H9 (cell line): ENCODE data around the gene PPP5C. TPM values are rescaled to one million over a fixed set of nuclear protein-coding genes. Genes with fewer than 3 reads are reported as not detected.

Experiments used
- DNase-seq: peaks from one replicate; pipeline ENCODE4 v3.0.0-alpha.2; 2017
- H2AFZ ChIP-seq: one replicate; pipeline ENCODE4 v1.6.1; 2013; ENCODE audit warnings: mild to moderate bottlenecking, low read length, control low read depth, moderate library complexity
- H2AK5ac ChIP-seq: 2 replicates; pipeline ENCODE4 v1.6.1; 2013; ENCODE audit warnings: low read length, control low read depth, mixed read lengths; ENCODE audit not compliant: insufficient read length
- H2BK120ac ChIP-seq: one replicate; pipeline ENCODE4 v1.6.1; 2013; ENCODE audit warnings: low read depth, mild to moderate bottlenecking, low read length, control low read depth, inconsistent platforms; ENCODE audit not compliant: poor library complexity, severe bottlenecking
- H2BK12ac ChIP-seq: 2 replicates; pipeline ENCODE4 v1.6.1; 2013; ENCODE audit warnings: low read length, control low read depth, mixed read lengths, low read depth; ENCODE audit not compliant: insufficient read length
- H2BK15ac ChIP-seq: 2 replicates; pipeline ENCODE4 v1.6.1; 2013; ENCODE audit warnings: low read depth, low read length, control low read depth
- H2BK20ac ChIP-seq: one replicate; pipeline ENCODE4 v1.6.1; 2013; ENCODE audit warnings: low read depth, mild to moderate bottlenecking, low read length, control low read depth, inconsistent platforms; ENCODE audit not compliant: poor library complexity, severe bottlenecking
- H2BK5ac ChIP-seq: 2 replicates; pipeline ENCODE4 v1.6.1; 2013; ENCODE audit warnings: low read length, control low read depth, mixed read lengths; ENCODE audit not compliant: insufficient read length
- H3K14ac ChIP-seq: 2 replicates; pipeline ENCODE4 v1.6.1; 2013; ENCODE audit warnings: low read length, control low read depth; ENCODE audit not compliant: insufficient read depth
- H3K18ac ChIP-seq: 2 replicates; pipeline ENCODE4 v1.6.1; 2013; ENCODE audit warnings: low read depth, mild to moderate bottlenecking, mixed read lengths, low read length, control low read depth; ENCODE audit not compliant: insufficient read length
- H3K23ac ChIP-seq: 2 replicates; pipeline ENCODE4 v1.6.1; 2013; ENCODE audit warnings: low read length, control low read depth, mixed read lengths, low read depth; ENCODE audit not compliant: insufficient read length
- H3K23me2 ChIP-seq: 2 replicates; pipeline ENCODE4 v1.6.1; 2013; ENCODE audit warnings: low read depth, mild to moderate bottlenecking, mixed read lengths, low read length, control low read depth; ENCODE audit not compliant: insufficient read length, poor library complexity, severe bottlenecking
- H3K27ac ChIP-seq: 2 replicates; pipeline ENCODE4 v1.5.1; 2013; ENCODE audit warnings: low read length, control low read depth, mixed read lengths, low read depth; ENCODE audit not compliant: insufficient read length
- H3K27me3 ChIP-seq: 2 replicates; pipeline ENCODE4 v1.6.1; 2013; ENCODE audit warnings: low read length, control low read depth, inconsistent platforms; ENCODE audit not compliant: insufficient read depth
- H3K4ac ChIP-seq: 2 replicates; pipeline ENCODE4 v1.6.1; 2013; ENCODE audit warnings: low read depth, mild to moderate bottlenecking, control low read depth, inconsistent platforms, low read length, moderate library complexity
- H3K4me1 ChIP-seq: 2 replicates; pipeline ENCODE4 v1.6.1; 2013; ENCODE audit warnings: low read length, control low read depth, inconsistent platforms; ENCODE audit not compliant: insufficient read depth
- H3K4me2 ChIP-seq: 2 replicates; pipeline ENCODE4 v1.6.1; 2013; ENCODE audit warnings: low read length, control low read depth, mixed read lengths; ENCODE audit not compliant: insufficient read length, insufficient read depth
- H3K56ac ChIP-seq: 2 replicates; pipeline ENCODE4 v1.6.1; 2013; ENCODE audit warnings: low read depth, mild to moderate bottlenecking, mixed read lengths, low read length, control low read depth; ENCODE audit not compliant: insufficient read length
- H3K79me1 ChIP-seq: 2 replicates; pipeline ENCODE4 v1.6.1; 2013; ENCODE audit warnings: low read depth, mild to moderate bottlenecking, moderate library complexity, low read length, control low read depth, inconsistent platforms; ENCODE audit not compliant: insufficient read depth, poor library complexity, severe bottlenecking
- H3K79me2 ChIP-seq: 2 replicates; pipeline ENCODE4 v1.6.1; 2013; ENCODE audit warnings: low read length, control low read depth, inconsistent platforms; ENCODE audit not compliant: insufficient read depth
- H3K9ac ChIP-seq: 2 replicates; pipeline ENCODE4 v1.6.1; 2013; ENCODE audit warnings: low read length, control low read depth, mixed read lengths; ENCODE audit not compliant: insufficient read length; ENCODE audit errors: extremely low read depth
- H3K9me3 ChIP-seq: one replicate; pipeline ENCODE4 v1.6.1; 2013; ENCODE audit warnings: low read depth, low read length, inconsistent platforms; ENCODE audit not compliant: control insufficient read depth
- H3T11ph ChIP-seq: one replicate; pipeline ENCODE4 v1.6.1; 2013; ENCODE audit warnings: mild to moderate bottlenecking, low read length, control low read depth, inconsistent platforms
- H4K20me1 ChIP-seq: one replicate; pipeline ENCODE4 v1.6.1; 2013; ENCODE audit not compliant: control insufficient read depth, insufficient read length, insufficient read depth
- H4K5ac ChIP-seq: 2 replicates; pipeline ENCODE4 v1.6.1; 2013; ENCODE audit warnings: low read depth, mild to moderate bottlenecking, mixed read lengths, low read length, control low read depth; ENCODE audit not compliant: insufficient read length
- H4K8ac ChIP-seq: replicated peaks from 2 replicates; pipeline ENCODE4 v1.6.1; 2013; ENCODE audit warnings: low read length, control low read depth, mixed read lengths, low read depth; ENCODE audit not compliant: insufficient read length
- H4K91ac ChIP-seq: 2 replicates; pipeline ENCODE4 v1.6.1; 2013; ENCODE audit warnings: low read depth, mild to moderate bottlenecking, moderate library complexity, mixed read lengths, low read length, control low read depth; ENCODE audit not compliant: insufficient read length
- H3K27ac Mint-ChIP-seq, 3 experiments: 2 replicates in 2 of 3; 3 replicates in 1 of 3; pipeline ENCODE4 v1.8.0; 2020 to 2021; ENCODE audit warnings: mixed read lengths in 3 of 3, mild to moderate bottlenecking in 1 of 3, moderate library complexity in 1 of 3
- H3K27me3 Mint-ChIP-seq: 2 replicates; pipeline ENCODE4 v1.8.0; 2021; ENCODE audit warnings: low read depth, mild to moderate bottlenecking, moderate library complexity, mixed read lengths
- H3K36me3 Mint-ChIP-seq, 3 experiments: 2 replicates in 2 of 3; 3 replicates in 1 of 3; pipeline ENCODE4 v1.8.0; 2020 to 2021; ENCODE audit warnings: low read depth in 3 of 3, mixed read lengths in 3 of 3; ENCODE audit not compliant: insufficient read depth in 1 of 3
- H3K4me1 Mint-ChIP-seq, 2 experiments: 2 replicates each; pipeline ENCODE4 v1.8.0; 2020; ENCODE audit warnings: mixed read lengths in 2 of 2
- H3K4me3 Mint-ChIP-seq, 2 experiments: 2 replicates in 1 of 2; 3 replicates in 1 of 2; pipeline ENCODE4 v1.8.0; 2020 to 2021; ENCODE audit warnings: mild to moderate bottlenecking in 2 of 2, mixed read lengths in 2 of 2, moderate library complexity in 1 of 2
- H3K9me3 Mint-ChIP-seq, 2 experiments: 2 replicates in 1 of 2; 3 replicates in 1 of 2; pipeline ENCODE4 v1.8.0; 2020; ENCODE audit warnings: mild to moderate bottlenecking in 2 of 2, mixed read lengths in 2 of 2, moderate library complexity in 1 of 2
- WGBS: extraction: QIAGEN DNeasy Blood & Tissue Kit; methylation state at CpG from one replicate; pipeline ENCODE4 v1.1.7; 2013; ENCODE audit warnings: missing lambda C conversion rate, low lambda C conversion rate, mixed read lengths; ENCODE audit not compliant: insufficient read length; ENCODE audit errors: extremely low coverage; 5-methylcytosine and 5-hydroxymethylcytosine counted together
- total RNA-seq: library from RNA; stranded (reverse); gene quantifications from 2 replicates; pipeline ENCODE4 v1.2.1, GENCODE V29; 2021
- TF ChIP-seq, protein P1 (sequence below): fragments of 200-600 bp; sonication (generic); conservative IDR thresholded peaks from 3 replicates; pipeline ENCODE4 v1.8.0; 2021; ENCODE audit warnings: antibody characterized with exemption, mild to moderate bottlenecking

The PPP5C gene
- total RNA-seq, 1 experiment from 2014 or later, result 108 TPM

DNA sequence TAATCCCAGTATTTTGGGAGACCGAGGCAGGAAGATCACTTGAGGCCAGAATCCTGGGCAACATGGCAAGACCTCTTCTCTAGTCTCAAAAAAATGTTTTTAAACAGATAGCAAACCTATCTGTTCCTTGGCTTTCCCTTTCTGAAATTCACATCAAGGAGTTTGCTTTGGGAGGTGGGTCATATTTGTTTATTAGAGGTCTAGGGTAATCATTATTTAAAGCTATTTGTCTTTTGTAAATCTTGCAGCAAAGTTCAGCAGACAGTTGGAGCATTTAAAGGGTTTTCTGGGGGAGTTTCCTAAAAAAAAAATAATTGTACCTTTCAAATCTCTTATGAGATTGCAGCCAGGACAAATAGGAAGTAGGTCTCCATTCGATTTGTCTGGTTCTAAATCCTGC is 17.5 kb downstream of the PPP5C start:
- Histone ChIP-seq H3K23ac (no peak overlapping the region), H2AFZ (no peak overlapping the region), H2BK12ac (no peak overlapping the region), H3K18ac (no peak overlapping the region), H3K9ac (no peak overlapping the region), H3K14ac (no peak overlapping the region), H2BK15ac (no peak overlapping the region), H3K79me2 (no peaks in the 10 kb centered on the region), H3K4me1 (no peaks in the 10 kb centered on the region), H3K9me3 (no peaks in the 10 kb centered on the region), H2BK120ac (no peak overlapping the region), H2BK20ac (no peak overlapping the region), H3K23me2 (no peaks in the 10 kb centered on the region), H4K20me1 (no peaks in the 10 kb centered on the region), H4K8ac (no peak overlapping the region), H3K56ac (no peak overlapping the region), H3K27me3 (no peaks in the 10 kb centered on the region), H3K79me1 (peaks cover 5% of the 10 kb centered on the region), H4K5ac (no peak overlapping the region), H3K4ac (no peak overlapping the region), H2AK5ac (no peak overlapping the region), H3K4me2 (no peak overlapping the region), H3T11ph (no peak overlapping the region), H2BK5ac (no peak overlapping the region), H3K27ac (no peak overlapping the region), H4K91ac (no peak overlapping the region)
- H3K27me3 Mint-ChIP-seq, result no peaks in the 10 kb centered on the region
- DNase-seq, result no peak
- TF ChIP-seq, protein P1, sequence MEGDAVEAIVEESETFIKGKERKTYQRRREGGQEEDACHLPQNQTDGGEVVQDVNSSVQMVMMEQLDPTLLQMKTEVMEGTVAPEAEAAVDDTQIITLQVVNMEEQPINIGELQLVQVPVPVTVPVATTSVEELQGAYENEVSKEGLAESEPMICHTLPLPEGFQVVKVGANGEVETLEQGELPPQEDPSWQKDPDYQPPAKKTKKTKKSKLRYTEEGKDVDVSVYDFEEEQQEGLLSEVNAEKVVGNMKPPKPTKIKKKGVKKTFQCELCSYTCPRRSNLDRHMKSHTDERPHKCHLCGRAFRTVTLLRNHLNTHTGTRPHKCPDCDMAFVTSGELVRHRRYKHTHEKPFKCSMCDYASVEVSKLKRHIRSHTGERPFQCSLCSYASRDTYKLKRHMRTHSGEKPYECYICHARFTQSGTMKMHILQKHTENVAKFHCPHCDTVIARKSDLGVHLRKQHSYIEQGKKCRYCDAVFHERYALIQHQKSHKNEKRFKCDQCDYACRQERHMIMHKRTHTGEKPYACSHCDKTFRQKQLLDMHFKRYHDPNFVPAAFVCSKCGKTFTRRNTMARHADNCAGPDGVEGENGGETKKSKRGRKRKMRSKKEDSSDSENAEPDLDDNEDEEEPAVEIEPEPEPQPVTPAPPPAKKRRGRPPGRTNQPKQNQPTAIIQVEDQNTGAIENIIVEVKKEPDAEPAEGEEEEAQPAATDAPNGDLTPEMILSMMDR, result no peak
- no peak overlapping the region for H3K27ac Mint-ChIP-seq
- peaks cover 17 to 45% (median 39%) of the 10 kb centered on the region in 3 experiments; a peak in 6 of 7 replicates for H3K36me3 Mint-ChIP-seq
- peaks cover 7% of the 10 kb centered on the region in 2 experiments; a peak in 3 of 4 replicates for H3K4me1 Mint-ChIP-seq
- H3K4me3 Mint-ChIP-seq, result no peak overlapping the region
- WGBS, result no CpG with 5 or more reads among the region's 2 CpGs
- H3K9me3 Mint-ChIP-seq, result no peaks in the 10 kb centered on the region
